HG03378 (cell line): Measurements from ENCODE around the gene CAMTA1.

Experiments used
- ATAC-seq: cut with Tn5 transposase; IDR thresholded peaks from one replicate; pipeline ENCODE4 v1.9.1; 2021; ENCODE audit warnings: mild to moderate bottlenecking, moderate library complexity; ENCODE audit not compliant: unreplicated experiment

The CAMTA1 gene

GRCh38 chr1:7528386-7529198 lies 743.3 kb downstream of the CAMTA1 start:
- no peak for ATAC-seq

GRCh38 chr1:7529917-7530316 lies 744.7 kb downstream of the CAMTA1 start:
- no peak for ATAC-seq

GRCh38 chr1:7531562-7532340 lies 746.5 kb downstream of the CAMTA1 start:
- ATAC-seq = no peak

- ATAC-seq = no peak
Measured at GRCh38 chr1:7533006-7533405, 747.8 kb downstream of the CAMTA1 start.

- no peak for ATAC-seq
Measured at GRCh38 chr1:7534061-7534825, 749.0 kb downstream of the CAMTA1 start.

GRCh38 chr1:7535016-7535415 lies 749.8 kb downstream of the CAMTA1 start:
- ATAC-seq = no peak

- no peak for ATAC-seq
Measured at GRCh38 chr1:7535934-7536878, 751.0 kb downstream of the CAMTA1 start.

DNA sequence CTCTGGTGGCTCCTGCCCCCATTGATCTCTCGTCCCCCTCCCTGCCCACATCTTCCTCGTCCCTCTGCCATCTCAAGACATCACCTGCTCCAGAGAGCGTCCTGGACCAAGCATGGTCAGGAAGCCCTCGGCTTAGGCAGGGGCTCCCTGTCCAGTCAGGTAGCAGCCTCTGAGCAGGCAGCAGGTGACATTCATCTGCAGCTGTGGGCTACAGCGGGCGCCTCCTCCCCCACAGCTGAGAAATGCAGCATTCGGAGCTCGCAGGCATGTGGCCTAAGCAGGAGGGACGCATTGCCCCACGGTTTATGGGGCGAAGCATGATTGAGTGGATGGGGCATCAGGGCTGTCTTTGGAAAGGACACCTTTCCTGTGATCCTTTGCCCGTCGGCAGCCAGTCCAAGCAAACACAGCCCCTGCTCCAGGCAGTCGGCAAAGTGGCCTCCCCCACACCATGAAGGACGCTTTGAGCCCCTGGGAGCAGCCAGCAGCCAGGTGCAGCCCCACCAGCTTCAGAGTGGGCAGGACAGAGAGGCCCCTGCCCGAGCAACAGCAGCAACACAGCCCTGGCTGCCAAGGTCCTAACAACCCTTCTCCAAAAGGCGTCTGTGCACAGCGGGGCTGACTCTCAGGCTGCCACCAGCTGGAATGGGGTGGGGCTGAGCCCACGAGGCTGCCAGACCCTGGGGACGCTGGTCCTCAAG lies 751.8 kb downstream of the CAMTA1 start:
- ATAC-seq = no peak

- no peak for ATAC-seq
Measured at GRCh38 chr1:7538033-7538432, 752.8 kb downstream of the CAMTA1 start.

- no peak for ATAC-seq
Measured at GRCh38 chr1:7538849-7539768, 753.9 kb downstream of the CAMTA1 start.

DNA sequence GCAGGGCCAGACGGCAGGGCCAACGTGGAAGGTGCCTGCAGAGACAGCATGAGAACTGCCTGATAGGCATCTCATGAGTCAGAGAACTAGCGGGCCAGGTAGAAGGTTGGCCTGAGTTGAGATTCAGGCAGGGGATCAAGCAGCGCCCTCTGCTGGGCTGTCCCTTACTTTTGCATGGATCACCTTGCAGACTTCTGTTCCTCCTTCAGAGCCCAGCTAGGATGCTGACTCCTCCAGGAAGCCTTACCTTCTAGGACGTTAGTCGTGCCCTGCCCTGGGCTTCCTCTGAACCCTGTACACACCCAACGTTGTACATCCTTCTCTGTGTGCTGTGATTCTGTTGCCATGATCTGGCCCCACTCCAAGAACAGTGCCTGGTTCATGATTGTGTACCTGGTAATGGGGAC lies 754.5 kb downstream of the CAMTA1 start:
- no peak for ATAC-seq

DNA sequence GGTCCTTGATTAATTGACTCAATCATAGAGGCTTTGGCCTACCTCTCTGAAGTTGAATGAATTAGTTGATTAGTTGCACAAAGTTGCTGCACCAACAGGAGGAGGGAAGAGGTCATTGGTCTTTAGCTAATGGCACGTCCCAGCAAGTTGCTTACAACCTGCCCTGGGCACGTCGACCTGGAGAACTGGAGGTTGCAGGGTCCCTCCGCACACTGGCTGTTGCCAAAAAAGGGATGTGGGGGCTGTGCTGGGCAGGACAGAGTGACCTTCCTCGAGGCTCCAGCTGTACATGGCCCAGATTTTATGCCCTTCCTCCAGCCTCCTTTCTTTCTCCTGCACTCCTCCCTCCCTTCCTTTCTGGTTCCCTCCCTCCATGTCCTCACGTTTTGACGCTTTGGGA lies 755.6 kb downstream of the CAMTA1 start:
- ATAC-seq = no peak

DNA sequence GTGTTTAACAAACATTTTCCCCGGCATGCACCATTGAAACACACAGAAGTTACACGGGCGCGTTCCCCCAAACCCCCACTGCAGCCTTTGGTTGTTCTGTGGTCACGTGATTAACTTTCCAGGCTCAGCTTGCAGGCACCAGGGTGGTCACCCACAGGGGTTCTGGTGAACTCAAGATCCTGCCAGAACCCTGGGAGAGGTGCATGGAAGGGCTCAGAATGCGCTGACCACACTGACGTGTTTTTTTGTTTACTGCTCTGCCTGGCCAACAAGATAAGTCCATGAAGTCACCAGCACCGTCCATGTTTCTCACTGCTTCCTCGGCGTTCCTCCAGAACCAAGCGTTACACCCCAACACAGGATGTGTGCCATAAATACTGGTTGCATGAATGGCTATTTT lies 756.4 kb downstream of the CAMTA1 start:
- ATAC-seq = no peak

DNA sequence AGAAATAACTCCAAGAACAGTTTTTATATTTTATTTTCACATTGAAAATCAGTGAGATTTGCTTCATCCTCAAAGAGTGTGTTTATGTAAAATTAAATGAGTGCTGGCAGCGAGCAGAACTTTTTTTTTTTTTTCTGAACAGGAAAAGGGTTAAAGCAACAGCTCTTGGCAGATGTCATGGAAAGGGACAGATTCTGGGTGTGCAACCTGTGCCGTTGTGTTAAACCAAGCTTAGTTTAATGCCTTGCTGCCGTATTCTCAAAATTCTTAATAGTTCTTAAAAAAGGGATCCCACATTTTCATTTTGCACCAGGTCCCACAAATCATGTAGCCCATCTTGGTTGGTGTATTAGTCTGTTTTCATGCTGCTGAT lies 758.5 kb downstream of the CAMTA1 start:
- ATAC-seq = no peak

DNA sequence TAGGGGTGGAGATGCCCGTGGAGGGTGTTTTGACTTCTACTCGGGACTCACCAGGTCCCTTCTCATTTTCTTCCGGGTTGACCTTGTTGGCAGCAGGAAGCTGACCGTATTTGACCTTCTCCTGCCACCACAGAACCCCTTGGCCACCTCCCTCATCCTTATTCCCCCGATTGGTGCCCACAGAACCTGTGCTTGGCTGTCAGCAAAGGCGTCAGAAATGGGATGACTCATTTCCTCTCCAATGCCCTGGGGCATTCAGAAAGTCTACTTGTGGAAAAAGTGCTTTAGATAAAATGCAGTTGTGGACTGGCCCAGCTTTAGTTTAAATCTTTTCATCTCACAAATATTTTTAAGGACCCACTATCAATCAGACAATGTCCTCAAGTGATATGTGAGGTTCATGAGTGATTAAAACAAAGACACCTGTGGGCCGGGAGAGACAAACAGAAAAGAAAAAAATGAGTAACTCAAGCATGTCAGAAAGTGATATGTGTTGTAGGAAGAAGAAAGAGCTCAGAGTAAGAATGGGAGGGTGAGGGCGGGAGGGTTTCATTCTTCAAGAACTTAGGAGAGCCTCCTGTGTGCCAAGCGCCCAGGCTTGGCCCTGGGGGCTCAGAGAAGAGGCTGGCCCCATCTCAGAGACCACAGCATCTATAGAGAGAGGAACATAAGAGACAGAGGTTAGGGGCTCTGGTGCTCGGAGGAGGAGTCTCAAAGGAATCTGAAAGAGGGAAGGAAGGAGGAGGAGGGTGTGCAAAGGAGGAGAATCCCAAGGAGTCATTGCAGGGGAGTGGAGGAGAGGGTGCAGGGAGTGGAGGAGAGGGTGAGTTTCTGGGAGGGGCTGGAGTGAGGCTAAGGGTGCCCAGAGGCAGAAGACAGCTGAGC lies 764.3 kb downstream of the CAMTA1 start:
- no peak for ATAC-seq

GRCh38 chr1:7550261-7550865 lies 765.1 kb downstream of the CAMTA1 start:
- no peak for ATAC-seq

GRCh38 chr1:7550981-7551380 lies 765.7 kb downstream of the CAMTA1 start:
- ATAC-seq = no peak
